ENCODE measurements around the gene FAM209B.
"Not testable (repeated sequence)": the region's sequence is repeated elsewhere in the genome, so short reads cannot be mapped to it uniquely, and the experiment has no call there.

GRCh38 chr20:56520746-56521354, 12.2 kb upstream of the FAM209B start:
- not testable (repeated sequence) for TF ChIP-seq YY1 (IDR thresholded peaks at IDR 0.05; ENCODE audit: insufficient read depth, insufficient read length); SUZ12 (IDR thresholded peaks at IDR 0.05; ENCODE audit: extremely low read depth, insufficient read depth, insufficient read length); ZNF274 (IDR thresholded peaks at IDR 0.05; ENCODE audit: low read depth, low read length)
